H9 (cell line): ENCODE results near the gene DMKN. TPM values are rescaled to one million over a fixed set of nuclear protein-coding genes. Genes with fewer than 3 reads are reported as not detected.

Experiments
- DNase-seq: peaks from one replicate; pipeline ENCODE4 v3.0.0-alpha.2; 2017
- H2AFZ ChIP-seq: one replicate; pipeline ENCODE4 v1.6.1; 2013; ENCODE audit warnings: mild to moderate bottlenecking, low read length, control low read depth, moderate library complexity
- H2AK5ac ChIP-seq: 2 replicates; pipeline ENCODE4 v1.6.1; 2013; ENCODE audit warnings: low read length, control low read depth, mixed read lengths; ENCODE audit not compliant: insufficient read length
- H2BK120ac ChIP-seq: one replicate; pipeline ENCODE4 v1.6.1; 2013; ENCODE audit warnings: low read depth, mild to moderate bottlenecking, low read length, control low read depth, inconsistent platforms; ENCODE audit not compliant: poor library complexity, severe bottlenecking
- H2BK12ac ChIP-seq: 2 replicates; pipeline ENCODE4 v1.6.1; 2013; ENCODE audit warnings: low read length, control low read depth, mixed read lengths, low read depth; ENCODE audit not compliant: insufficient read length
- H2BK15ac ChIP-seq: 2 replicates; pipeline ENCODE4 v1.6.1; 2013; ENCODE audit warnings: low read depth, low read length, control low read depth
- H2BK20ac ChIP-seq: one replicate; pipeline ENCODE4 v1.6.1; 2013; ENCODE audit warnings: low read depth, mild to moderate bottlenecking, low read length, control low read depth, inconsistent platforms; ENCODE audit not compliant: poor library complexity, severe bottlenecking
- H2BK5ac ChIP-seq: 2 replicates; pipeline ENCODE4 v1.6.1; 2013; ENCODE audit warnings: low read length, control low read depth, mixed read lengths; ENCODE audit not compliant: insufficient read length
- H3K14ac ChIP-seq: 2 replicates; pipeline ENCODE4 v1.6.1; 2013; ENCODE audit warnings: low read length, control low read depth; ENCODE audit not compliant: insufficient read depth
- H3K18ac ChIP-seq: 2 replicates; pipeline ENCODE4 v1.6.1; 2013; ENCODE audit warnings: low read depth, mild to moderate bottlenecking, mixed read lengths, low read length, control low read depth; ENCODE audit not compliant: insufficient read length
- H3K23ac ChIP-seq: 2 replicates; pipeline ENCODE4 v1.6.1; 2013; ENCODE audit warnings: low read length, control low read depth, mixed read lengths, low read depth; ENCODE audit not compliant: insufficient read length
- H3K23me2 ChIP-seq: 2 replicates; pipeline ENCODE4 v1.6.1; 2013; ENCODE audit warnings: low read depth, mild to moderate bottlenecking, mixed read lengths, low read length, control low read depth; ENCODE audit not compliant: insufficient read length, poor library complexity, severe bottlenecking
- H3K27ac ChIP-seq: 2 replicates; pipeline ENCODE4 v1.5.1; 2013; ENCODE audit warnings: low read length, control low read depth, mixed read lengths, low read depth; ENCODE audit not compliant: insufficient read length
- H3K27me3 ChIP-seq: 2 replicates; pipeline ENCODE4 v1.6.1; 2013; ENCODE audit warnings: low read length, control low read depth, inconsistent platforms; ENCODE audit not compliant: insufficient read depth
- H3K4ac ChIP-seq: 2 replicates; pipeline ENCODE4 v1.6.1; 2013; ENCODE audit warnings: low read depth, mild to moderate bottlenecking, control low read depth, inconsistent platforms, low read length, moderate library complexity
- H3K4me1 ChIP-seq: 2 replicates; pipeline ENCODE4 v1.6.1; 2013; ENCODE audit warnings: low read length, control low read depth, inconsistent platforms; ENCODE audit not compliant: insufficient read depth
- H3K4me2 ChIP-seq: 2 replicates; pipeline ENCODE4 v1.6.1; 2013; ENCODE audit warnings: low read length, control low read depth, mixed read lengths; ENCODE audit not compliant: insufficient read length, insufficient read depth
- H3K56ac ChIP-seq: 2 replicates; pipeline ENCODE4 v1.6.1; 2013; ENCODE audit warnings: low read depth, mild to moderate bottlenecking, mixed read lengths, low read length, control low read depth; ENCODE audit not compliant: insufficient read length
- H3K79me1 ChIP-seq: 2 replicates; pipeline ENCODE4 v1.6.1; 2013; ENCODE audit warnings: low read depth, mild to moderate bottlenecking, moderate library complexity, low read length, control low read depth, inconsistent platforms; ENCODE audit not compliant: insufficient read depth, poor library complexity, severe bottlenecking
- H3K79me2 ChIP-seq: 2 replicates; pipeline ENCODE4 v1.6.1; 2013; ENCODE audit warnings: low read length, control low read depth, inconsistent platforms; ENCODE audit not compliant: insufficient read depth
- H3K9ac ChIP-seq: 2 replicates; pipeline ENCODE4 v1.6.1; 2013; ENCODE audit warnings: low read length, control low read depth, mixed read lengths; ENCODE audit not compliant: insufficient read length; ENCODE audit errors: extremely low read depth
- H3K9me3 ChIP-seq: one replicate; pipeline ENCODE4 v1.6.1; 2013; ENCODE audit warnings: low read depth, low read length, inconsistent platforms; ENCODE audit not compliant: control insufficient read depth
- H3T11ph ChIP-seq: one replicate; pipeline ENCODE4 v1.6.1; 2013; ENCODE audit warnings: mild to moderate bottlenecking, low read length, control low read depth, inconsistent platforms
- H4K20me1 ChIP-seq: one replicate; pipeline ENCODE4 v1.6.1; 2013; ENCODE audit not compliant: control insufficient read depth, insufficient read length, insufficient read depth
- H4K5ac ChIP-seq: 2 replicates; pipeline ENCODE4 v1.6.1; 2013; ENCODE audit warnings: low read depth, mild to moderate bottlenecking, mixed read lengths, low read length, control low read depth; ENCODE audit not compliant: insufficient read length
- H4K8ac ChIP-seq: replicated peaks from 2 replicates; pipeline ENCODE4 v1.6.1; 2013; ENCODE audit warnings: low read length, control low read depth, mixed read lengths, low read depth; ENCODE audit not compliant: insufficient read length
- H4K91ac ChIP-seq: 2 replicates; pipeline ENCODE4 v1.6.1; 2013; ENCODE audit warnings: low read depth, mild to moderate bottlenecking, moderate library complexity, mixed read lengths, low read length, control low read depth; ENCODE audit not compliant: insufficient read length
- H3K27ac Mint-ChIP-seq, 3 experiments: 2 replicates in 2 of 3; 3 replicates in 1 of 3; pipeline ENCODE4 v1.8.0; 2020 to 2021; ENCODE audit warnings: mixed read lengths in 3 of 3, mild to moderate bottlenecking in 1 of 3, moderate library complexity in 1 of 3
- H3K27me3 Mint-ChIP-seq: 2 replicates; pipeline ENCODE4 v1.8.0; 2021; ENCODE audit warnings: low read depth, mild to moderate bottlenecking, moderate library complexity, mixed read lengths
- H3K36me3 Mint-ChIP-seq, 3 experiments: 2 replicates in 2 of 3; 3 replicates in 1 of 3; pipeline ENCODE4 v1.8.0; 2020 to 2021; ENCODE audit warnings: low read depth in 3 of 3, mixed read lengths in 3 of 3; ENCODE audit not compliant: insufficient read depth in 1 of 3
- H3K4me1 Mint-ChIP-seq, 2 experiments: 2 replicates each; pipeline ENCODE4 v1.8.0; 2020; ENCODE audit warnings: mixed read lengths in 2 of 2
- H3K4me3 Mint-ChIP-seq, 2 experiments: 2 replicates in 1 of 2; 3 replicates in 1 of 2; pipeline ENCODE4 v1.8.0; 2020 to 2021; ENCODE audit warnings: mild to moderate bottlenecking in 2 of 2, mixed read lengths in 2 of 2, moderate library complexity in 1 of 2
- H3K9me3 Mint-ChIP-seq, 2 experiments: 2 replicates in 1 of 2; 3 replicates in 1 of 2; pipeline ENCODE4 v1.8.0; 2020; ENCODE audit warnings: mild to moderate bottlenecking in 2 of 2, mixed read lengths in 2 of 2, moderate library complexity in 1 of 2
- WGBS: extraction: QIAGEN DNeasy Blood & Tissue Kit; methylation state at CpG from one replicate; pipeline ENCODE4 v1.1.7; 2013; ENCODE audit warnings: missing lambda C conversion rate, low lambda C conversion rate, mixed read lengths; ENCODE audit not compliant: insufficient read length; ENCODE audit errors: extremely low coverage; 5-methylcytosine and 5-hydroxymethylcytosine counted together
- total RNA-seq: library from RNA; stranded (reverse); gene quantifications from 2 replicates; pipeline ENCODE4 v1.2.1, GENCODE V29; 2021
- TF ChIP-seq, protein P1 (sequence below): fragments of 200-600 bp; sonication (generic); conservative IDR thresholded peaks from 3 replicates; pipeline ENCODE4 v1.8.0; 2021; ENCODE audit warnings: antibody characterized with exemption, mild to moderate bottlenecking

DMKN gene
- total RNA-seq, 1 experiment from 2014 or later = 278 TPM

- WGBS = no CpG with 5 or more reads among the region's 7 CpGs
Observed at GRCh38 chr19:35470128-35470527, 43.3 kb downstream of the DMKN start.

More at GRCh38 chr19:35470128-35470527, 43.3 kb downstream of the DMKN start:
- Histone ChIP-seq H2AFZ (no peak overlapping the region), H2BK5ac (no peak overlapping the region), H3K4me1 (no peaks in the 10 kb centered on the region), H3K27me3 (no peaks in the 10 kb centered on the region), H2BK20ac (no peak overlapping the region), H3K9ac (no peak overlapping the region), H3K9me3 (no peaks in the 10 kb centered on the region), H3K4ac (no peak overlapping the region), H3K23ac (no peak overlapping the region), H3K79me1 (no peaks in the 10 kb centered on the region), H4K8ac (no peak overlapping the region), H3K56ac (no peak overlapping the region), H3K14ac (no peak overlapping the region), H3K27ac (no peak overlapping the region), H2AK5ac (no peak overlapping the region), H4K91ac (no peak overlapping the region), H3K4me2 (no peak overlapping the region), H2BK120ac (no peak overlapping the region), H3T11ph (no peak overlapping the region), H4K5ac (no peak overlapping the region), H2BK15ac (no peak overlapping the region), H3K79me2 (no peaks in the 10 kb centered on the region), H3K23me2 (no peaks in the 10 kb centered on the region), H3K18ac (no peak overlapping the region), H2BK12ac (no peak overlapping the region), H4K20me1 (no peaks in the 10 kb centered on the region)
- Mint-ChIP-seq H3K27me3 (peaks cover 8% of the 10 kb centered on the region), H3K4me1 (peaks cover 15 to 20% of the 10 kb centered on the region in 2 experiments), H3K9me3 (no peaks in the 10 kb centered on the region), H3K36me3 (no peaks in the 10 kb centered on the region), H3K4me3 (no peak overlapping the region), H3K27ac (no peak overlapping the region)
- TF ChIP-seq, protein P1, sequence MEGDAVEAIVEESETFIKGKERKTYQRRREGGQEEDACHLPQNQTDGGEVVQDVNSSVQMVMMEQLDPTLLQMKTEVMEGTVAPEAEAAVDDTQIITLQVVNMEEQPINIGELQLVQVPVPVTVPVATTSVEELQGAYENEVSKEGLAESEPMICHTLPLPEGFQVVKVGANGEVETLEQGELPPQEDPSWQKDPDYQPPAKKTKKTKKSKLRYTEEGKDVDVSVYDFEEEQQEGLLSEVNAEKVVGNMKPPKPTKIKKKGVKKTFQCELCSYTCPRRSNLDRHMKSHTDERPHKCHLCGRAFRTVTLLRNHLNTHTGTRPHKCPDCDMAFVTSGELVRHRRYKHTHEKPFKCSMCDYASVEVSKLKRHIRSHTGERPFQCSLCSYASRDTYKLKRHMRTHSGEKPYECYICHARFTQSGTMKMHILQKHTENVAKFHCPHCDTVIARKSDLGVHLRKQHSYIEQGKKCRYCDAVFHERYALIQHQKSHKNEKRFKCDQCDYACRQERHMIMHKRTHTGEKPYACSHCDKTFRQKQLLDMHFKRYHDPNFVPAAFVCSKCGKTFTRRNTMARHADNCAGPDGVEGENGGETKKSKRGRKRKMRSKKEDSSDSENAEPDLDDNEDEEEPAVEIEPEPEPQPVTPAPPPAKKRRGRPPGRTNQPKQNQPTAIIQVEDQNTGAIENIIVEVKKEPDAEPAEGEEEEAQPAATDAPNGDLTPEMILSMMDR = no peak
- DNase-seq = no peak
